WTC11 (cell line): ENCODE results near the gene C17orf50. TPM values are rescaled to one million over a fixed set of nuclear protein-coding genes. Genes with fewer than 3 reads are reported as not detected.

Source experiments
- ATAC-seq: fragments of 200-7000 bp; cut with Tn5 transposase; 2 replicates; pipeline ENCODE4 v1.10.0; 2021; ENCODE audit warnings: mild to moderate bottlenecking, moderate library complexity
- Bru-seq: library from RNA; stranded (reverse); fragments of 400-500 nt; gene quantifications from one replicate; lab custom pipeline; 2021; lab: Mats Ljungman, UMichigan
- CTCF ChIA-PET: fragments of 300-600 bp; sonication (Branson Sonifier 250); formaldehyde crosslinking; loops from one replicate; lab custom pipeline; 2021; ENCODE audit warnings: antibody characterized with exemption; lab: Charles Lee
- POLR2A ChIA-PET: fragments of 350-600 bp; sonication (Branson Sonifier 250); formaldehyde crosslinking; loops from one replicate; lab custom pipeline; 2021; ENCODE audit warnings: antibody characterized with exemption; lab: Charles Lee
- DNase-seq: peaks from one replicate; pipeline ENCODE4 v3.0.0; 2021; ENCODE audit warnings: low spot score
- H3K27ac Mint-ChIP-seq: 2 replicates; pipeline ENCODE4 v1.8.0; 2021; ENCODE audit warnings: mixed read lengths
- H3K27me3 Mint-ChIP-seq: 2 replicates; pipeline ENCODE4 v1.8.0; 2021; ENCODE audit warnings: low read depth, mild to moderate bottlenecking, moderate library complexity, mixed read lengths
- H3K36me3 Mint-ChIP-seq: 2 replicates; pipeline ENCODE4 v1.8.0; 2021; ENCODE audit warnings: mixed read lengths
- H3K4me1 Mint-ChIP-seq: 2 replicates; pipeline ENCODE4 v1.8.0; 2022; ENCODE audit warnings: mixed read lengths
- H3K4me3 Mint-ChIP-seq: 2 replicates; pipeline ENCODE4 v1.8.0; 2021; ENCODE audit warnings: mild to moderate bottlenecking, moderate library complexity, mixed read lengths
- H3K9me3 Mint-ChIP-seq: 2 replicates; pipeline ENCODE4 v1.8.0; 2021; ENCODE audit warnings: mixed read lengths
- CBFB ChIP-seq: sonication (generic); formaldehyde crosslinking; IDR thresholded peaks from 2 replicates; pipeline ENCODE4 v1.8.1; 2022; ENCODE audit warnings: mild to moderate bottlenecking, low read depth, missing genetic modification reagents
- CREM ChIP-seq: sonication (generic); formaldehyde crosslinking; IDR thresholded peaks from 2 replicates; pipeline ENCODE4 v1.8.1; 2022; ENCODE audit warnings: mild to moderate bottlenecking, missing genetic modification reagents, moderate library complexity
- E2F4 ChIP-seq: sonication (generic); formaldehyde crosslinking; IDR thresholded peaks from 2 replicates; pipeline ENCODE4 v1.8.1; 2022; ENCODE audit warnings: low read depth, mild to moderate bottlenecking, moderate library complexity, missing genetic modification reagents, borderline replicate concordance
- ELF4 ChIP-seq: sonication (generic); formaldehyde crosslinking; IDR thresholded peaks from 2 replicates; pipeline ENCODE4 v1.8.1; 2022; ENCODE audit warnings: low read depth, mild to moderate bottlenecking, moderate library complexity, missing genetic modification reagents
- FOXJ3 ChIP-seq: sonication (generic); formaldehyde crosslinking; IDR thresholded peaks from 2 replicates; pipeline ENCODE4 v1.9.0; 2021; ENCODE audit warnings: missing genetic modification reagents, mild to moderate bottlenecking, borderline replicate concordance
- GRHL2 ChIP-seq: fragments of 250-450 bp; sonication (Bioruptor Pico); IDR thresholded peaks from 2 replicates; pipeline ENCODE4 v1.8.0; 2022; ENCODE audit warnings: mild to moderate bottlenecking, moderate library complexity; ENCODE audit not compliant: insufficient replicate concordance, severe bottlenecking
- JUN ChIP-seq: sonication (generic); formaldehyde crosslinking; IDR thresholded peaks from 2 replicates; pipeline ENCODE4 v1.8.0; 2023; ENCODE audit warnings: mild to moderate bottlenecking, missing genetic modification reagents
- NFE2L1 ChIP-seq: sonication (generic); formaldehyde crosslinking; IDR thresholded peaks from 2 replicates; pipeline ENCODE4 v1.8.1; 2023; ENCODE audit warnings: missing genetic modification reagents
- NFYB ChIP-seq: sonication (generic); formaldehyde crosslinking; conservative IDR thresholded peaks from 2 replicates; pipeline ENCODE4 v1.8.0; 2022; ENCODE audit warnings: low read depth, missing genetic modification reagents
- OVOL2 ChIP-seq: fragments of 250-450 bp; sonication (Bioruptor Pico); IDR thresholded peaks from 2 replicates; pipeline ENCODE4 v1.9.0; 2021; ENCODE audit warnings: mild to moderate bottlenecking, borderline replicate concordance
- PREB ChIP-seq: sonication (generic); formaldehyde crosslinking; IDR thresholded peaks from 2 replicates; pipeline ENCODE4 v1.8.1; 2022; ENCODE audit warnings: mild to moderate bottlenecking, missing genetic modification reagents, moderate library complexity, borderline replicate concordance
- SMAD3 ChIP-seq: sonication (generic); formaldehyde crosslinking; IDR thresholded peaks from 2 replicates; pipeline ENCODE4 v1.8.0; 2022; ENCODE audit warnings: missing genetic modification reagents, mild to moderate bottlenecking, borderline replicate concordance
- TEAD4 ChIP-seq: sonication (generic); formaldehyde crosslinking; IDR thresholded peaks from 2 replicates; pipeline ENCODE4 v1.8.0; 2022; ENCODE audit warnings: mild to moderate bottlenecking, missing genetic modification reagents
- ZNF121 ChIP-seq: sonication (generic); formaldehyde crosslinking; IDR thresholded peaks from 2 replicates; pipeline ENCODE4 v1.8.0; 2023; ENCODE audit warnings: missing genetic modification reagents
- long read RNA-seq, 3 experiments: library from RNA in 1 of 3; library from capped mRNA in 1 of 3; library from polyadenylated mRNA in 1 of 3; unstranded in 2 of 3; stranded (forward) in 1 of 3; transcript quantifications; one replicate each; pipeline ENCODE4 v2.0.0, GENCODE V29; 2021
- total RNA-seq: library from RNA; stranded (reverse); gene quantifications from 3 replicates; pipeline ENCODE4 v1.2.3, GENCODE V29; 2021
- TF ChIP-seq, protein P1 (sequence below): sonication (generic); formaldehyde crosslinking; conservative IDR thresholded peaks from 2 replicates; pipeline ENCODE4 v1.8.1; 2023; ENCODE audit warnings: mild to moderate bottlenecking, low read depth, missing genetic modification reagents, moderate library complexity
- TF ChIP-seq, protein P2 (sequence below): sonication (generic); formaldehyde crosslinking; IDR thresholded peaks from 2 replicates; pipeline ENCODE4 v1.8.0; 2022; ENCODE audit warnings: missing genetic modification reagents
- TF ChIP-seq, protein P3 (sequence below): sonication (generic); formaldehyde crosslinking; IDR thresholded peaks from 2 replicates; pipeline ENCODE4 v1.8.0; 2022; ENCODE audit warnings: mild to moderate bottlenecking, missing genetic modification reagents
- TF ChIP-seq, protein P4 (sequence below): sonication (generic); formaldehyde crosslinking; IDR thresholded peaks from 2 replicates; pipeline ENCODE4 v1.8.1; 2022; ENCODE audit warnings: mild to moderate bottlenecking, moderate library complexity, missing genetic modification reagents
- TF ChIP-seq, protein P5 (sequence below): sonication (generic); formaldehyde crosslinking; IDR thresholded peaks from 2 replicates; pipeline ENCODE4 v1.8.1; 2023; ENCODE audit warnings: mild to moderate bottlenecking, missing genetic modification reagents, moderate library complexity

Gene C17orf50
- total RNA-seq (0.30 to 0.89 TPM (median 0.35 TPM) in 3 replicates), Bru-seq, nascent RNA (not detected)
- long read RNA-seq, experiment 1 = 0 reads
- long read RNA-seq, experiment 2, partial matches to known transcripts = 1 of 1 reads
- long read RNA-seq, experiment 2, other reads (novel, unspliced or antisense) = 0 of 1 reads
- long read RNA-seq, experiment 3 = 0 reads

DNA sequence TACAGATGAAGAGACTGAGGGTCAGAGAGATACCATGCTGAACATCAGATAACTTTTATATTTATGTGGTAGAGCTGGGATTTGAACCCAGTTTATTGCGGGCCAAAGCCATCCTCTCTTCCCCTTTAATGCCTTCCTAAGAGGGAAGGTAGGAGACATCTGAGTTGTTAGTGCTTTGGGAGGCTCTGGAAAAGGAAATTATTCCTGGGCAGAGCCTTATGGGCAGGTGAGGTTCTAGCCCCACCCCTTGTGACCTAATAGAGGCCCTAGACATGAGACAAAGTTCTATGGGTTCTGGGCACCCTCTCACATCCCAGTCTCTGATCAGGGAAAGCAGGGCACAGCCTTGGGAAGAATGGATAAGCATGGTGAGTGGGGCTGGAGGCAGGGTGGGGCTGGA, at the start of gene C17orf50:
C17orf50 (plus strand) TSS at position 301 of the 400 bp plus-strand sequence; CDS start at position 356, 55 bp downstream.
- Mint-ChIP-seq H3K36me3 (no peaks in the 10 kb centered on the region), H3K4me3 (no peak within 1 kb of the TSS), H3K4me1 (peaks cover 10% of the 10 kb centered on the region), H3K9me3 (no peaks in the 10 kb centered on the region), H3K27me3 (peaks cover 11% of the 10 kb centered on the region), H3K27ac (no peak within 1 kb of the TSS)
- TF ChIP-seq GRHL2 (CRISPR knock-in tag) (no peak), SMAD3 (CRISPR knock-in tag) (no peak), CBFB (CRISPR knock-in tag) (no peak), TEAD4 (CRISPR knock-in tag) (no peak), NFYB (CRISPR knock-in tag) (no peak), CREM (CRISPR knock-in tag) (no peak), PREB (CRISPR knock-in tag) (no peak), FOXJ3 (CRISPR knock-in tag) (no peak), NFE2L1 (no peak), ELF4 (CRISPR knock-in tag) (no peak), OVOL2 (CRISPR knock-in tag) (no peak), ZNF121 (no peak), JUN (CRISPR knock-in tag) (no peak), E2F4 (CRISPR knock-in tag) (no peak)
- TF ChIP-seq, protein P1, sequence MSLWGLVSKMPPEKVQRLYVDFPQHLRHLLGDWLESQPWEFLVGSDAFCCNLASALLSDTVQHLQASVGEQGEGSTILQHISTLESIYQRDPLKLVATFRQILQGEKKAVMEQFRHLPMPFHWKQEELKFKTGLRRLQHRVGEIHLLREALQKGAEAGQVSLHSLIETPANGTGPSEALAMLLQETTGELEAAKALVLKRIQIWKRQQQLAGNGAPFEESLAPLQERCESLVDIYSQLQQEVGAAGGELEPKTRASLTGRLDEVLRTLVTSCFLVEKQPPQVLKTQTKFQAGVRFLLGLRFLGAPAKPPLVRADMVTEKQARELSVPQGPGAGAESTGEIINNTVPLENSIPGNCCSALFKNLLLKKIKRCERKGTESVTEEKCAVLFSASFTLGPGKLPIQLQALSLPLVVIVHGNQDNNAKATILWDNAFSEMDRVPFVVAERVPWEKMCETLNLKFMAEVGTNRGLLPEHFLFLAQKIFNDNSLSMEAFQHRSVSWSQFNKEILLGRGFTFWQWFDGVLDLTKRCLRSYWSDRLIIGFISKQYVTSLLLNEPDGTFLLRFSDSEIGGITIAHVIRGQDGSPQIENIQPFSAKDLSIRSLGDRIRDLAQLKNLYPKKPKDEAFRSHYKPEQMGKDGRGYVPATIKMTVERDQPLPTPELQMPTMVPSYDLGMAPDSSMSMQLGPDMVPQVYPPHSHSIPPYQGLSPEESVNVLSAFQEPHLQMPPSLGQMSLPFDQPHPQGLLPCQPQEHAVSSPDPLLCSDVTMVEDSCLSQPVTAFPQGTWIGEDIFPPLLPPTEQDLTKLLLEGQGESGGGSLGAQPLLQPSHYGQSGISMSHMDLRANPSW (CRISPR knock-in tag) = no peak
- TF ChIP-seq, protein P2, sequence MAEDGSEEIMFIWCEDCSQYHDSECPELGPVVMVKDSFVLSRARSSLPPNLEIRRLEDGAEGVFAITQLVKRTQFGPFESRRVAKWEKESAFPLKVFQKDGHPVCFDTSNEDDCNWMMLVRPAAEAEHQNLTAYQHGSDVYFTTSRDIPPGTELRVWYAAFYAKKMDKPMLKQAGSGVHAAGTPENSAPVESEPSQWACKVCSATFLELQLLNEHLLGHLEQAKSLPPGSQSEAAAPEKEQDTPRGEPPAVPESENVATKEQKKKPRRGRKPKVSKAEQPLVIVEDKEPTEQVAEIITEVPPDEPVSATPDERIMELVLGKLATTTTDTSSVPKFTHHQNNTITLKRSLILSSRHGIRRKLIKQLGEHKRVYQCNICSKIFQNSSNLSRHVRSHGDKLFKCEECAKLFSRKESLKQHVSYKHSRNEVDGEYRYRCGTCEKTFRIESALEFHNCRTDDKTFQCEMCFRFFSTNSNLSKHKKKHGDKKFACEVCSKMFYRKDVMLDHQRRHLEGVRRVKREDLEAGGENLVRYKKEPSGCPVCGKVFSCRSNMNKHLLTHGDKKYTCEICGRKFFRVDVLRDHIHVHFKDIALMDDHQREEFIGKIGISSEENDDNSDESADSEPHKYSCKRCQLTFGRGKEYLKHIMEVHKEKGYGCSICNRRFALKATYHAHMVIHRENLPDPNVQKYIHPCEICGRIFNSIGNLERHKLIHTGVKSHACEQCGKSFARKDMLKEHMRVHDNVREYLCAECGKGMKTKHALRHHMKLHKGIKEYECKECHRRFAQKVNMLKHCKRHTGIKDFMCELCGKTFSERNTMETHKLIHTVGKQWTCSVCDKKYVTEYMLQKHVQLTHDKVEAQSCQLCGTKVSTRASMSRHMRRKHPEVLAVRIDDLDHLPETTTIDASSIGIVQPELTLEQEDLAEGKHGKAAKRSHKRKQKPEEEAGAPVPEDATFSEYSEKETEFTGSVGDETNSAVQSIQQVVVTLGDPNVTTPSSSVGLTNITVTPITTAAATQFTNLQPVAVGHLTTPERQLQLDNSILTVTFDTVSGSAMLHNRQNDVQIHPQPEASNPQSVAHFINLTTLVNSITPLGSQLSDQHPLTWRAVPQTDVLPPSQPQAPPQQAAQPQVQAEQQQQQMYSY (CRISPR knock-in tag) = no peak
- TF ChIP-seq, protein P3, sequence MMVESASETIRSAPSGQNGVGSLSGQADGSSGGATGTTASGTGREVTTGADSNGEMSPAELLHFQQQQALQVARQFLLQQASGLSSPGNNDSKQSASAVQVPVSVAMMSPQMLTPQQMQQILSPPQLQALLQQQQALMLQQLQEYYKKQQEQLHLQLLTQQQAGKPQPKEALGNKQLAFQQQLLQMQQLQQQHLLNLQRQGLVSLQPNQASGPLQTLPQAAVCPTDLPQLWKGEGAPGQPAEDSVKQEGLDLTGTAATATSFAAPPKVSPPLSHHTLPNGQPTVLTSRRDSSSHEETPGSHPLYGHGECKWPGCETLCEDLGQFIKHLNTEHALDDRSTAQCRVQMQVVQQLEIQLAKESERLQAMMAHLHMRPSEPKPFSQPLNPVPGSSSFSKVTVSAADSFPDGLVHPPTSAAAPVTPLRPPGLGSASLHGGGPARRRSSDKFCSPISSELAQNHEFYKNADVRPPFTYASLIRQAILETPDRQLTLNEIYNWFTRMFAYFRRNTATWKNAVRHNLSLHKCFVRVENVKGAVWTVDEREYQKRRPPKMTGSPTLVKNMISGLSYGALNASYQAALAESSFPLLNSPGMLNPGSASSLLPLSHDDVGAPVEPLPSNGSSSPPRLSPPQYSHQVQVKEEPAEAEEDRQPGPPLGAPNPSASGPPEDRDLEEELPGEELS = no peak
- TF ChIP-seq, protein P4, sequence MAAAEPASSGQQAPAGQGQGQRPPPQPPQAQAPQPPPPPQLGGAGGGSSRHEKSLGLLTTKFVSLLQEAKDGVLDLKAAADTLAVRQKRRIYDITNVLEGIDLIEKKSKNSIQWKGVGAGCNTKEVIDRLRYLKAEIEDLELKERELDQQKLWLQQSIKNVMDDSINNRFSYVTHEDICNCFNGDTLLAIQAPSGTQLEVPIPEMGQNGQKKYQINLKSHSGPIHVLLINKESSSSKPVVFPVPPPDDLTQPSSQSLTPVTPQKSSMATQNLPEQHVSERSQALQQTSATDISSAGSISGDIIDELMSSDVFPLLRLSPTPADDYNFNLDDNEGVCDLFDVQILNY (CRISPR knock-in tag) = no peak
- TF ChIP-seq, protein P5, sequence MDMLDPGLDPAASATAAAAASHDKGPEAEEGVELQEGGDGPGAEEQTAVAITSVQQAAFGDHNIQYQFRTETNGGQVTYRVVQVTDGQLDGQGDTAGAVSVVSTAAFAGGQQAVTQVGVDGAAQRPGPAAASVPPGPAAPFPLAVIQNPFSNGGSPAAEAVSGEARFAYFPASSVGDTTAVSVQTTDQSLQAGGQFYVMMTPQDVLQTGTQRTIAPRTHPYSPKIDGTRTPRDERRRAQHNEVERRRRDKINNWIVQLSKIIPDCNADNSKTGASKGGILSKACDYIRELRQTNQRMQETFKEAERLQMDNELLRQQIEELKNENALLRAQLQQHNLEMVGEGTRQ (CRISPR knock-in tag) = no peak
- DNase-seq (no peak), ATAC-seq (no peak)
- POLR2A ChIA-PET = interaction anchor here (0.9 kb wide), 1 partner anchor 48 kb away, joined by 3 read pairs; no protein-coding TSS in a partner anchor
- CTCF ChIA-PET = interaction anchor here (5.8 kb wide), 1 partner anchor 10 kb away, joined by 100 read pairs; the partner anchor contains the start of gene GAS2L2
